ENCODE data around the gene TTC29. TPM values are rescaled to one million over a fixed set of nuclear protein-coding genes. Genes with fewer than 3 reads are reported as not detected.

Gene TTC29
- total and polyA plus RNA-seq, 9 of the 15 experiments (the other 6 are each of a cell fraction or from before 2014, with no cell fraction given), result 0.04 TPM; not detected in 8

GRCh38 chr4:146981651-146982050 lies 36.0 kb upstream of the TTC29 start (continued):
- TF ChIP-seq, protein P1, sequence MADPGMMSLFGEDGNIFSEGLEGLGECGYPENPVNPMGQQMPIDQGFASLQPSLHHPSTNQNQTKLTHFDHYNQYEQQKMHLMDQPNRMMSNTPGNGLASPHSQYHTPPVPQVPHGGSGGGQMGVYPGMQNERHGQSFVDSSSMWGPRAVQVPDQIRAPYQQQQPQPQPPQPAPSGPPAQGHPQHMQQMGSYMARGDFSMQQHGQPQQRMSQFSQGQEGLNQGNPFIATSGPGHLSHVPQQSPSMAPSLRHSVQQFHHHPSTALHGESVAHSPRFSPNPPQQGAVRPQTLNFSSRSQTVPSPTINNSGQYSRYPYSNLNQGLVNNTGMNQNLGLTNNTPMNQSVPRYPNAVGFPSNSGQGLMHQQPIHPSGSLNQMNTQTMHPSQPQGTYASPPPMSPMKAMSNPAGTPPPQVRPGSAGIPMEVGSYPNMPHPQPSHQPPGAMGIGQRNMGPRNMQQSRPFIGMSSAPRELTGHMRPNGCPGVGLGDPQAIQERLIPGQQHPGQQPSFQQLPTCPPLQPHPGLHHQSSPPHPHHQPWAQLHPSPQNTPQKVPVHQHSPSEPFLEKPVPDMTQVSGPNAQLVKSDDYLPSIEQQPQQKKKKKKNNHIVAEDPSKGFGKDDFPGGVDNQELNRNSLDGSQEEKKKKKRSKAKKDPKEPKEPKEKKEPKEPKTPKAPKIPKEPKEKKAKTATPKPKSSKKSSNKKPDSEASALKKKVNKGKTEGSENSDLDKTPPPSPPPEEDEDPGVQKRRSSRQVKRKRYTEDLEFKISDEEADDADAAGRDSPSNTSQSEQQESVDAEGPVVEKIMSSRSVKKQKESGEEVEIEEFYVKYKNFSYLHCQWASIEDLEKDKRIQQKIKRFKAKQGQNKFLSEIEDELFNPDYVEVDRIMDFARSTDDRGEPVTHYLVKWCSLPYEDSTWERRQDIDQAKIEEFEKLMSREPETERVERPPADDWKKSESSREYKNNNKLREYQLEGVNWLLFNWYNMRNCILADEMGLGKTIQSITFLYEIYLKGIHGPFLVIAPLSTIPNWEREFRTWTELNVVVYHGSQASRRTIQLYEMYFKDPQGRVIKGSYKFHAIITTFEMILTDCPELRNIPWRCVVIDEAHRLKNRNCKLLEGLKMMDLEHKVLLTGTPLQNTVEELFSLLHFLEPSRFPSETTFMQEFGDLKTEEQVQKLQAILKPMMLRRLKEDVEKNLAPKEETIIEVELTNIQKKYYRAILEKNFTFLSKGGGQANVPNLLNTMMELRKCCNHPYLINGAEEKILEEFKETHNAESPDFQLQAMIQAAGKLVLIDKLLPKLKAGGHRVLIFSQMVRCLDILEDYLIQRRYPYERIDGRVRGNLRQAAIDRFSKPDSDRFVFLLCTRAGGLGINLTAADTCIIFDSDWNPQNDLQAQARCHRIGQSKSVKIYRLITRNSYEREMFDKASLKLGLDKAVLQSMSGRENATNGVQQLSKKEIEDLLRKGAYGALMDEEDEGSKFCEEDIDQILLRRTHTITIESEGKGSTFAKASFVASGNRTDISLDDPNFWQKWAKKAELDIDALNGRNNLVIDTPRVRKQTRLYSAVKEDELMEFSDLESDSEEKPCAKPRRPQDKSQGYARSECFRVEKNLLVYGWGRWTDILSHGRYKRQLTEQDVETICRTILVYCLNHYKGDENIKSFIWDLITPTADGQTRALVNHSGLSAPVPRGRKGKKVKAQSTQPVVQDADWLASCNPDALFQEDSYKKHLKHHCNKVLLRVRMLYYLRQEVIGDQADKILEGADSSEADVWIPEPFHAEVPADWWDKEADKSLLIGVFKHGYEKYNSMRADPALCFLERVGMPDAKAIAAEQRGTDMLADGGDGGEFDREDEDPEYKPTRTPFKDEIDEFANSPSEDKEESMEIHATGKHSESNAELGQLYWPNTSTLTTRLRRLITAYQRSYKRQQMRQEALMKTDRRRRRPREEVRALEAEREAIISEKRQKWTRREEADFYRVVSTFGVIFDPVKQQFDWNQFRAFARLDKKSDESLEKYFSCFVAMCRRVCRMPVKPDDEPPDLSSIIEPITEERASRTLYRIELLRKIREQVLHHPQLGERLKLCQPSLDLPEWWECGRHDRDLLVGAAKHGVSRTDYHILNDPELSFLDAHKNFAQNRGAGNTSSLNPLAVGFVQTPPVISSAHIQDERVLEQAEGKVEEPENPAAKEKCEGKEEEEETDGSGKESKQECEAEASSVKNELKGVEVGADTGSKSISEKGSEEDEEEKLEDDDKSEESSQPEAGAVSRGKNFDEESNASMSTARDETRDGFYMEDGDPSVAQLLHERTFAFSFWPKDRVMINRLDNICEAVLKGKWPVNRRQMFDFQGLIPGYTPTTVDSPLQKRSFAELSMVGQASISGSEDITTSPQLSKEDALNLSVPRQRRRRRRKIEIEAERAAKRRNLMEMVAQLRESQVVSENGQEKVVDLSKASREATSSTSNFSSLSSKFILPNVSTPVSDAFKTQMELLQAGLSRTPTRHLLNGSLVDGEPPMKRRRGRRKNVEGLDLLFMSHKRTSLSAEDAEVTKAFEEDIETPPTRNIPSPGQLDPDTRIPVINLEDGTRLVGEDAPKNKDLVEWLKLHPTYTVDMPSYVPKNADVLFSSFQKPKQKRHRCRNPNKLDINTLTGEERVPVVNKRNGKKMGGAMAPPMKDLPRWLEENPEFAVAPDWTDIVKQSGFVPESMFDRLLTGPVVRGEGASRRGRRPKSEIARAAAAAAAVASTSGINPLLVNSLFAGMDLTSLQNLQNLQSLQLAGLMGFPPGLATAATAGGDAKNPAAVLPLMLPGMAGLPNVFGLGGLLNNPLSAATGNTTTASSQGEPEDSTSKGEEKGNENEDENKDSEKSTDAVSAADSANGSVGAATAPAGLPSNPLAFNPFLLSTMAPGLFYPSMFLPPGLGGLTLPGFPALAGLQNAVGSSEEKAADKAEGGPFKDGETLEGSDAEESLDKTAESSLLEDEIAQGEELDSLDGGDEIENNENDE (IDR thresholded peaks at IDR 0.05; ENCODE audit: low read depth, low read length), result no peak
- TF ChIP-seq SAFB (IDR thresholded peaks at IDR 0.05; ENCODE audit: borderline replicate concordance, low read depth, low read length) (no peak), GATAD2B (IDR thresholded peaks at IDR 0.05; ENCODE audit: borderline replicate concordance) (no peak), HNRNPK (IDR thresholded peaks at IDR 0.05; ENCODE audit: low read depth, low read length, poor library complexity, severe bottlenecking) (no peak), CSDE1 (IDR thresholded peaks at IDR 0.05) (no peak)
